ENCODE measurements around the gene ARL14. TPM values are rescaled to one million over a fixed set of nuclear protein-coding genes. Genes with fewer than 3 reads are reported as not detected.

Gene ARL14
- polyA plus RNA-seq, 3 donors: 0.45 to 7.8 (median 3.3) TPM

- no peak overlapping the region for H3K27ac ChIP-seq (ENCODE audit: low read depth, low read length)
- 90 to 96% (median 93%) methylated on average over 2 of the region's 2 CpGs for WGBS, 3 donors
These were observed 5.0 kb upstream of the ARL14 start for GRCh38 chr3:160671995-160672394.

GRCh38 chr3:160673188-160673587 is 3.8 kb upstream of the ARL14 start:
- WGBS, 3 donors: 42 to 99% (median 96%) methylated on average over 1 of the region's 1 CpG
- H3K27ac ChIP-seq (ENCODE audit: low read depth, low read length): no peak overlapping the region

GRCh38 chr3:160675566-160676124 is 1.3 kb upstream of the ARL14 start:
- H3K27ac ChIP-seq (ENCODE audit: low read depth, low read length): no peak overlapping the region

GRCh38 chr3:160677459-160677881 is 510 bp downstream of the ARL14 start:
- WGBS, 3 donors: 54 to 70% (median 65%) methylated on average over 4 of the region's 4 CpGs
- H3K27ac ChIP-seq (ENCODE audit: low read depth, low read length): no peak overlapping the region

GRCh38 chr3:160678292-160678842 is 1.4 kb downstream of the ARL14 start:
- no peak overlapping the region for H3K27ac ChIP-seq (ENCODE audit: low read depth, low read length)
- WGBS, 3 donors: 32 to 46% (median 41%) methylated on average over 5 of the region's 5 CpGs

- 93 to 96% (median 93%) methylated on average over 2 of the region's 2 CpGs for WGBS, 3 donors
- H3K27ac ChIP-seq (ENCODE audit: low read depth, low read length): no peak overlapping the region
These were observed 7.4 kb downstream of the ARL14 start for GRCh38 chr3:160684368-160684740.

GRCh38 chr3:160685144-160685766 is 8.3 kb downstream of the ARL14 start:
- no peak overlapping the region for H3K27ac ChIP-seq (ENCODE audit: low read depth, low read length)
- 70 to 80% (median 78%) methylated on average over 1 of the region's 1 CpG for WGBS, 3 donors

- no peak overlapping the region for H3K27ac ChIP-seq (ENCODE audit: low read depth, low read length)
- WGBS, 3 donors: 56 to 77% (median 73%) methylated on average over 6 of the region's 6 CpGs
These were observed 10.1 kb downstream of the ARL14 start for GRCh38 chr3:160686955-160687535.

GRCh38 chr3:160691151-160691550 is 14.2 kb downstream of the ARL14 start:
- 76 to 93% (median 91%) methylated on average over 1 of the region's 1 CpG for WGBS, 3 donors
- no peak overlapping the region for H3K27ac ChIP-seq (ENCODE audit: low read depth, low read length)

- no peak overlapping the region for H3K27ac ChIP-seq (ENCODE audit: low read depth, low read length)
- 96 to 98% (median 96%) methylated on average over 4 of the region's 4 CpGs for WGBS, 3 donors
These were observed 15.0 kb downstream of the ARL14 start for GRCh38 chr3:160691962-160692361.

GRCh38 chr3:160693191-160693590 is 16.2 kb downstream of the ARL14 start:
- 45 to 97% (median 89%) methylated on average over 2 of the region's 2 CpGs for WGBS, 3 donors
- no peak overlapping the region for H3K27ac ChIP-seq (ENCODE audit: low read depth, low read length)

GRCh38 chr3:160694345-160694744 is 17.4 kb downstream of the ARL14 start:
- no peak overlapping the region for H3K27ac ChIP-seq (ENCODE audit: low read depth, low read length)
- WGBS, 3 donors: 81 to 91% (median 88%) methylated on average over 3 of the region's 3 CpGs

- WGBS, 3 donors: 76 to 90% (median 85%) methylated on average over 8 of the region's 8 CpGs
- H3K27ac ChIP-seq (ENCODE audit: low read depth, low read length): no peak overlapping the region
These were observed 18.0 kb downstream of the ARL14 start for GRCh38 chr3:160695003-160695402.

- 76 to 89% (median 80%) methylated on average over 2 of the region's 2 CpGs for WGBS, 3 donors
These were observed 19.0 kb downstream of the ARL14 start for GRCh38 chr3:160695915-160696327.

GRCh38 chr3:160697637-160698380 is 20.8 kb downstream of the ARL14 start:
- no peak overlapping the region for H3K27ac ChIP-seq (ENCODE audit: low read depth, low read length)
- WGBS, 3 donors: 59 to 93% (median 91%) methylated on average over 1 of the region's 1 CpG

More at GRCh38 chr3:160695915-160696327, 19.0 kb downstream of the ARL14 start:
- H3K27ac ChIP-seq (ENCODE audit: low read depth, low read length): no peak overlapping the region

GRCh38 chr3:160698599-160699195 is 21.7 kb downstream of the ARL14 start:
- H3K27ac ChIP-seq (ENCODE audit: low read depth, low read length): no peak overlapping the region
- WGBS, 3 donors: 89 to 100% (median 94%) methylated on average over 1 of the region's 1 CpG

- no peak overlapping the region for H3K27ac ChIP-seq (ENCODE audit: low read depth, low read length)
- WGBS, 3 donors: 77 to 89% (median 83%) methylated on average over 1 of the region's 1 CpG
These were observed 24.5 kb downstream of the ARL14 start for GRCh38 chr3:160701490-160701889.

GRCh38 chr3:160702290-160702689 is 25.3 kb downstream of the ARL14 start:
- 89 to 95% (median 94%) methylated on average over 1 of the region's 1 CpG for WGBS, 3 donors
- no peak overlapping the region for H3K27ac ChIP-seq (ENCODE audit: low read depth, low read length)

- 75 to 93% (median 79%) methylated on average over 2 of the region's 2 CpGs for WGBS, 3 donors
- H3K27ac ChIP-seq (ENCODE audit: low read depth, low read length): no peak overlapping the region
These were observed 27.0 kb downstream of the ARL14 start for GRCh38 chr3:160703974-160704373.

All from adipose tissue (tissue), 3 donors.